Upper lobe of left lung (tissue), 4 donors: Measurements from ENCODE around the gene SCGB2A2.

Source experiments
- CTCF ChIP-seq, 6 experiments: fragments of 450-650 bp in 4 of 6; fragments of 200-600 bp in 2 of 6; sonication (generic) in 2 of 6; IDR thresholded peaks; one replicate each; pipeline ENCODE4 v1.5.1; 2016 to 2019; ENCODE audit warnings: antibody characterized with exemption in 6 of 6
- POLR2AphosphoS5 ChIP-seq, 2 donors: sonication (generic); formaldehyde crosslinking; IDR thresholded peaks; one replicate each; pipeline ENCODE4 v1.5.1; 2017; ENCODE audit warnings: antibody characterized with exemption in 2 of 2

- TF ChIP-seq CTCF (IDR thresholded peaks at IDR 0.05) (no peak), POLR2AphosphoS5 (IDR thresholded peaks at IDR 0.05) (no peak)
These were observed 25.5 kb downstream of the SCGB2A2 start for GRCh38 chr11:62295504-62295903.
